ENCODE measurements around the gene TGFB2.

DNA sequence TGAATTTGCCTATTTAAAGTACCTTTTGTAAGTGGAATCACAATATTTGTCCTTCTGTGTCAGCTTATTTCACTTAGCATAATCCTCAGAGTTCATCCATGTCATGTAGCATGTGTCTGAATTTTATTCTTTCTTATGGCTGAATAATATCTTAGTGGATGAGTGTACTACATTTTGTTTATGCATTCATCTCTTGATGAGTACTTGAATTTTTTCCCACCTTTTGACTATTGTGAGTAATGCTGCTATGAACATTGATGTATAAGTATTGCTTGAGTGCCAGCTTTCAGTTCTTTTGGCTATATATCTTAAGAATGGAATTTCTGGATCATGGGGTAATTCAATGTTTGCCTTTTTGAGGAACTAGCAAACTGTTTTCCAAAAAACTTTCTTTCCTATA is 84.2 kb downstream of the TGFB2 start:
- TF ChIP-seq CTCF (IDR thresholded peaks at IDR 0.05; ENCODE audit: low read depth, low read length) (no peak), EZH2phosphoT487 (IDR thresholded peaks at IDR 0.05; ENCODE audit: low read depth) (no peak)
